CD14-positive monocyte (primary cell): ENCODE measurements around the gene USP11. TPM values are rescaled to one million over a fixed set of nuclear protein-coding genes. Genes with fewer than 3 reads are reported as not detected.

Source experiments
- DNase-seq, 3 donors: peaks; one replicate each; pipeline ENCODE4 v3.0.0-alpha.2; 2011 to 2022
- H2AFZ ChIP-seq: 2 replicates; pipeline ENCODE4 v1.6.0; 2012; ENCODE audit warnings: mild to moderate bottlenecking, low read depth, low read length, inconsistent platforms; ENCODE audit not compliant: insufficient read depth, poor library complexity, severe bottlenecking
- H3K27ac ChIP-seq, 2 donors: 1 replicate in 1 of 2; 2 replicates in 1 of 2; pipeline ENCODE4 v1.5.1; 2012 to 2013; ENCODE audit warnings: low read length in 2 of 2, control low read depth in 1 of 2, inconsistent platforms in 1 of 2, low read depth in 1 of 2, mild to moderate bottlenecking in 1 of 2
- H3K27me3 ChIP-seq, 2 donors: one replicate each; pipeline versions ENCODE4 v1.6.0 to v1.6.1; 2011 to 2013; ENCODE audit warnings: low read length in 2 of 2; ENCODE audit not compliant: control insufficient read depth in 2 of 2, insufficient read depth in 2 of 2
- H3K36me3 ChIP-seq, 2 donors: replicated peaks in 1 of 2; 1 replicate in 1 of 2; 2 replicates in 1 of 2; pipeline versions ENCODE4 v1.5.1 to v1.6.1; 2012 to 2013; ENCODE audit warnings: low read length in 2 of 2, control low read depth in 1 of 2, inconsistent platforms in 1 of 2, mild to moderate bottlenecking in 1 of 2; ENCODE audit not compliant: insufficient read depth in 2 of 2, control insufficient read depth in 1 of 2
- H3K4me1 ChIP-seq, 2 donors: 1 replicate in 1 of 2; 2 replicates in 1 of 2; pipeline versions ENCODE4 v1.5.1 to v1.6.1; 2012 to 2013; ENCODE audit warnings: low read length in 2 of 2, control low read depth in 1 of 2, inconsistent platforms in 1 of 2, mild to moderate bottlenecking in 1 of 2, moderate library complexity in 1 of 2; ENCODE audit not compliant: insufficient read depth in 2 of 2, control insufficient read depth in 1 of 2
- H3K4me2 ChIP-seq: replicated peaks from 2 replicates; pipeline ENCODE3; 2012; ENCODE audit warnings: low read length, moderate library complexity, mild to moderate bottlenecking; ENCODE audit not compliant: poor library complexity, severe bottlenecking; ENCODE audit errors: extremely low read depth
- H3K4me3 ChIP-seq, 3 experiments: fragments of 200-600 bp in 1 of 3; sonication (generic) in 1 of 3; replicated peaks in 1 of 3; 1 replicate in 2 of 3; 2 replicates in 1 of 3; pipeline ENCODE4 v1.5.1; 2011 to 2013; ENCODE audit warnings: low read length in 3 of 3, mild to moderate bottlenecking in 3 of 3, control low read depth in 2 of 3, low read depth in 2 of 3, inconsistent platforms in 1 of 3, moderate library complexity in 1 of 3
- H3K79me2 ChIP-seq: 2 replicates; pipeline ENCODE4 v1.6.0; 2012; ENCODE audit warnings: mild to moderate bottlenecking, control low read depth, inconsistent platforms, low read length, moderate library complexity; ENCODE audit not compliant: insufficient read depth
- H3K9ac ChIP-seq: 2 replicates; pipeline ENCODE4 v1.6.0; 2017; ENCODE audit warnings: low read length, mild to moderate bottlenecking; ENCODE audit not compliant: insufficient read depth, poor library complexity, severe bottlenecking
- H3K9me3 ChIP-seq, 2 donors: replicated peaks in 1 of 2; 1 replicate in 1 of 2; 2 replicates in 1 of 2; pipeline versions ENCODE4 v1.5.1 to v1.6.1; 2012 to 2013; ENCODE audit warnings: low read length in 2 of 2, control low read depth in 1 of 2; ENCODE audit not compliant: control insufficient read depth in 1 of 2, insufficient read depth in 1 of 2
- H4K20me1 ChIP-seq: 2 replicates; pipeline ENCODE4 v1.6.0; 2012; ENCODE audit warnings: mild to moderate bottlenecking, low read length, control low read depth, moderate library complexity; ENCODE audit not compliant: insufficient read depth
- H3K27ac Mint-ChIP-seq, 7 donors: one replicate each; pipeline ENCODE4 v1.8.0; 2020; ENCODE audit warnings: mild to moderate bottlenecking in 7 of 7, mixed read lengths in 7 of 7, moderate library complexity in 6 of 7, inconsistent platforms in 2 of 7
- H3K27me3 Mint-ChIP-seq, 3 donors: one replicate each; pipeline ENCODE4 v1.8.0; 2021 to 2022; ENCODE audit warnings: low read depth in 3 of 3, mild to moderate bottlenecking in 3 of 3, mixed read lengths in 3 of 3, moderate library complexity in 3 of 3, inconsistent platforms in 1 of 3
- H3K36me3 Mint-ChIP-seq, 2 donors: one replicate each; pipeline ENCODE4 v1.8.0; 2020; ENCODE audit warnings: mixed read lengths in 2 of 2, inconsistent platforms in 1 of 2, mild to moderate bottlenecking in 1 of 2
- H3K4me1 Mint-ChIP-seq: one replicate; pipeline ENCODE4 v1.8.0; 2020; ENCODE audit warnings: mild to moderate bottlenecking, mixed read lengths
- H3K4me3 Mint-ChIP-seq, 2 donors: one replicate each; pipeline ENCODE4 v1.8.0; 2020; ENCODE audit warnings: mild to moderate bottlenecking in 2 of 2, mixed read lengths in 2 of 2, moderate library complexity in 1 of 2
- H3K9me3 Mint-ChIP-seq, 7 donors: one replicate each; pipeline ENCODE4 v1.8.0; 2020 to 2022; ENCODE audit warnings: mixed read lengths in 7 of 7, mild to moderate bottlenecking in 6 of 7, moderate library complexity in 6 of 7, inconsistent platforms in 2 of 7
- CTCF ChIP-seq: fragments of 200-600 bp; IDR thresholded peaks from one replicate; pipeline ENCODE4 v1.8.0; 2022; ENCODE audit warnings: antibody characterized with exemption, mild to moderate bottlenecking
- WGBS: methylation state at CpG from one replicate; pipeline ENCODE4 v1.1.5; 2013; ENCODE audit warnings: missing lambda C conversion rate; ENCODE audit not compliant: insufficient coverage; 5-methylcytosine and 5-hydroxymethylcytosine counted together
- intact Hi-C, 2 donors: fragments of 100-400 bp; cut with micrococcal nuclease; formaldehyde crosslinking; loops; one replicate each; pipeline versions ENCODE4 v1.15.0 to v1.15.1; 2023
- polyA plus RNA-seq, 3 donors: library from polyadenylated mRNA; depleted of rRNA in 1 of 3; unstranded in 2 of 3; stranded (reverse) in 1 of 3; fragments of 300-500 nt in 2 of 3; fragments of >200 nt in 1 of 3; fragmentation: Illumina TruSeq in 2 of 3; gene quantifications; 1 replicate in 2 of 3; 2 replicates in 1 of 3; pipeline ENCODE4 v1.2.3, GENCODE V29; 2012 to 2021

Gene USP11
- polyA plus RNA-seq, 3 donors = 6.7 to 9.7 (median 8.8) TPM

GRCh38 chrX:47243351-47243750 lies 10.5 kb downstream of the USP11 start:
- Mint-ChIP-seq H3K4me1 (no peaks in the 10 kb centered on the region), H3K27me3 (peaks cover 0 to 62% (median 0%) of the 10 kb centered on the region in 3 donors), H3K36me3 (peaks cover 26 to 43% of the 10 kb centered on the region in 2 donors), H3K4me3 (no peak overlapping the region), H3K27ac (no peak overlapping the region), H3K9me3 (peaks cover 0 to 8% (median 0%) of the 10 kb centered on the region in 7 donors)
- no peaks in the 10 kb centered on the region for H3K9me3 ChIP-seq
- H4K20me1 ChIP-seq = no peaks in the 10 kb centered on the region
- 97% methylated on average over 9 of the region's 14 CpGs for WGBS
- no peak overlapping the region for H2AFZ ChIP-seq
- no peak overlapping the region for H3K9ac ChIP-seq
- H3K79me2 ChIP-seq = no peaks in the 10 kb centered on the region
- H3K36me3 ChIP-seq = peaks cover 14 to 40% of the 10 kb centered on the region in 2 donors
- DNase-seq = no peak
- no peak overlapping the region for H3K4me3 ChIP-seq
- peaks cover 0 to 3% of the 10 kb centered on the region in 2 donors for H3K27me3 ChIP-seq
- H3K27ac ChIP-seq = no peak overlapping the region
- TF ChIP-seq CTCF = no peak
- no peaks in the 10 kb centered on the region for H3K4me1 ChIP-seq
- intact Hi-C loops = no loop called here
- H3K4me2 ChIP-seq = no peak overlapping the region

- no peak for DNase-seq
- Mint-ChIP-seq H3K27me3 (peaks cover 0 to 63% (median 0%) of the 10 kb centered on the region in 3 donors), H3K4me1 (no peaks in the 10 kb centered on the region), H3K4me3 (no peak overlapping the region), H3K36me3 (peaks cover 26 to 43% of the 10 kb centered on the region in 2 donors), H3K9me3 (peaks cover 0 to 8% (median 0%) of the 10 kb centered on the region in 7 donors), H3K27ac (no peak overlapping the region)
- H3K4me2 ChIP-seq = no peak overlapping the region
- whole genome bisulfite sequencing = 96% methylated on average over 5 of the region's 16 CpGs
- no peak overlapping the region for H2AFZ ChIP-seq
- H3K36me3 ChIP-seq = peaks cover 14 to 40% of the 10 kb centered on the region in 2 donors
- no peaks in the 10 kb centered on the region for H3K79me2 ChIP-seq
- H3K4me3 ChIP-seq = no peak overlapping the region
- H3K9ac ChIP-seq = no peak overlapping the region
- no peaks in the 10 kb centered on the region for H4K20me1 ChIP-seq
- H3K9me3 ChIP-seq = no peaks in the 10 kb centered on the region
- H3K27me3 ChIP-seq = no peaks in the 10 kb centered on the region
- no peaks in the 10 kb centered on the region for H3K4me1 ChIP-seq
- intact Hi-C loops = no loop called here
- TF ChIP-seq CTCF = no peak
- H3K27ac ChIP-seq = no peak overlapping the region
These were observed 11.9 kb downstream of the USP11 start for GRCh38 chrX:47244676-47245075.
